ENCODE data around the gene AUTS2. TPM values are rescaled to one million over a fixed set of nuclear protein-coding genes. Genes with fewer than 3 reads are reported as not detected.

AUTS2 gene
- total RNA-seq, 1 experiment from 2014 or later = 256 TPM

- no peak overlapping the region for H3K18ac ChIP-seq (ENCODE audit: insufficient read length, low read depth, low read length)
- Mint-ChIP-seq H3K27me3 (ENCODE audit: low read depth) (peaks cover 4% of the 10 kb centered on the region), H3K4me1 (peaks cover 76 to 86% of the 10 kb centered on the region in 2 experiments), H3K36me3 (ENCODE audit: insufficient read depth in 1 of 3, low read depth in 3 of 3) (no peaks in the 10 kb centered on the region), H3K27ac (no peak overlapping the region), H3K9me3 (no peaks in the 10 kb centered on the region), H3K4me3 (no peak overlapping the region)
- no peak overlapping the region for H2AK5ac ChIP-seq (ENCODE audit: insufficient read length, low read length)
- H2BK120ac ChIP-seq (ENCODE audit: low read depth, low read length, poor library complexity, severe bottlenecking) = no peak overlapping the region
- H2BK15ac ChIP-seq (ENCODE audit: low read depth, low read length) = no peak overlapping the region
- no peaks in the 10 kb centered on the region for H3K23me2 ChIP-seq (ENCODE audit: insufficient read length, low read depth, low read length, poor library complexity, severe bottlenecking)
- H2BK20ac ChIP-seq (ENCODE audit: low read depth, low read length, poor library complexity, severe bottlenecking) = no peak overlapping the region
- no peaks in the 10 kb centered on the region for H3K9me3 ChIP-seq (ENCODE audit: control insufficient read depth, low read depth, low read length)
- TF ChIP-seq, protein P1, sequence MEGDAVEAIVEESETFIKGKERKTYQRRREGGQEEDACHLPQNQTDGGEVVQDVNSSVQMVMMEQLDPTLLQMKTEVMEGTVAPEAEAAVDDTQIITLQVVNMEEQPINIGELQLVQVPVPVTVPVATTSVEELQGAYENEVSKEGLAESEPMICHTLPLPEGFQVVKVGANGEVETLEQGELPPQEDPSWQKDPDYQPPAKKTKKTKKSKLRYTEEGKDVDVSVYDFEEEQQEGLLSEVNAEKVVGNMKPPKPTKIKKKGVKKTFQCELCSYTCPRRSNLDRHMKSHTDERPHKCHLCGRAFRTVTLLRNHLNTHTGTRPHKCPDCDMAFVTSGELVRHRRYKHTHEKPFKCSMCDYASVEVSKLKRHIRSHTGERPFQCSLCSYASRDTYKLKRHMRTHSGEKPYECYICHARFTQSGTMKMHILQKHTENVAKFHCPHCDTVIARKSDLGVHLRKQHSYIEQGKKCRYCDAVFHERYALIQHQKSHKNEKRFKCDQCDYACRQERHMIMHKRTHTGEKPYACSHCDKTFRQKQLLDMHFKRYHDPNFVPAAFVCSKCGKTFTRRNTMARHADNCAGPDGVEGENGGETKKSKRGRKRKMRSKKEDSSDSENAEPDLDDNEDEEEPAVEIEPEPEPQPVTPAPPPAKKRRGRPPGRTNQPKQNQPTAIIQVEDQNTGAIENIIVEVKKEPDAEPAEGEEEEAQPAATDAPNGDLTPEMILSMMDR (conservative IDR thresholded peaks at IDR 0.05) = no peak
- no peak overlapping the region for H2BK5ac ChIP-seq (ENCODE audit: insufficient read length, low read length)
- no peaks in the 10 kb centered on the region for H3K79me1 ChIP-seq (ENCODE audit: insufficient read depth, low read depth, low read length, poor library complexity, severe bottlenecking)
- no peak overlapping the region for H2AFZ ChIP-seq (ENCODE audit: low read length)
- no peak overlapping the region for H3K27ac ChIP-seq (ENCODE audit: insufficient read length, low read depth, low read length)
- H3K4me1 ChIP-seq (ENCODE audit: insufficient read depth, low read length) = peaks cover 9% of the 10 kb centered on the region; the same call in 1 of the 2 replicates
- H4K91ac ChIP-seq (ENCODE audit: insufficient read length, low read depth, low read length) = no peak overlapping the region
- no peak overlapping the region for H3K14ac ChIP-seq (ENCODE audit: insufficient read depth, low read length)
- H3K79me2 ChIP-seq (ENCODE audit: insufficient read depth, low read length) = no peaks in the 10 kb centered on the region
- DNase-seq = no peak
- H3T11ph ChIP-seq (ENCODE audit: low read length) = no peak overlapping the region
- no peak overlapping the region for H3K23ac ChIP-seq (ENCODE audit: insufficient read length, low read depth, low read length)
- WGBS (ENCODE audit: extremely low coverage, insufficient read length, low lambda C conversion rate) = no CpG with 5 or more reads among the region's 1 CpG
- H3K4me2 ChIP-seq (ENCODE audit: insufficient read depth, insufficient read length, low read length) = no peak overlapping the region
- H3K56ac ChIP-seq (ENCODE audit: insufficient read length, low read depth, low read length) = no peak overlapping the region
- H2BK12ac ChIP-seq (ENCODE audit: insufficient read length, low read depth, low read length) = no peak overlapping the region
- H4K5ac ChIP-seq (ENCODE audit: insufficient read length, low read depth, low read length) = no peak overlapping the region
- H3K4ac ChIP-seq (ENCODE audit: low read depth, low read length) = no peak overlapping the region
- H3K9ac ChIP-seq (ENCODE audit: extremely low read depth, insufficient read length, low read length) = no peak overlapping the region
- H4K8ac ChIP-seq (replicated peaks; ENCODE audit: insufficient read length, low read depth, low read length) = no peak overlapping the region
- no peaks in the 10 kb centered on the region for H4K20me1 ChIP-seq (ENCODE audit: control insufficient read depth, insufficient read depth, insufficient read length)
- H3K27me3 ChIP-seq (ENCODE audit: insufficient read depth, low read length) = no peaks in the 10 kb centered on the region
Measured at GRCh38 chr7:70586822-70587221, 988.5 kb downstream of the AUTS2 start.

Measured in H9 (cell line).